Erythroblast (primary cell): ENCODE data around the gene BFSP2.

Experiments
- GATA1 ChIP-seq: IDR thresholded peaks from 2 replicates; pipeline ENCODE4 v1.6.1; 2011; ENCODE audit warnings: low read depth, mild to moderate bottlenecking, control low read depth, low read length, moderate library complexity
- POLR2A ChIP-seq: IDR thresholded peaks from 2 replicates; pipeline ENCODE4 v1.6.1; 2011; ENCODE audit warnings: mild to moderate bottlenecking, low read length

DNA sequence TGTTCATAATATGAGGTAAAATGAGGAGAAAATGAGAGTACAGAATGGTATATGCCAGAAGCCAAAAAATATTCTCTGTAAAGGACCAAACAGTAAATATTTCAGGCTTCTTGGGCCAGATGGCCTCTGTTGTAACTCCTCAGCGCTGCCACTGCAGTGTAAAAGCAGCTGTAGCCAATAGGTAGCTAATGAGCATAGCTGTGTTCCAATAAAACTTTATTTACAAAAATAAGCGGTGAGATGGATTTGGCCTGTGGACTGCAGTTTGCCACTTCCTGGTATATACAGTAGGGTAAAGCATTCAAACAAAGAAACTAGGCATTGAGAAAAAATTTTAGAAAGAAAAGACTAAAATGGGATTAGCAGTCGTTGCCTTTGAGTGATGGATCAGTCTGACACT is 51.5 kb downstream of the BFSP2 start:
- no peak for TF ChIP-seq POLR2A
- no peak for TF ChIP-seq GATA1
